GM21390 (cell line): ENCODE measurements around the gene TINCR.

Source experiments
- ATAC-seq: cut with Tn5 transposase; IDR thresholded peaks from one replicate; pipeline ENCODE4 v1.9.1; 2021; ENCODE audit not compliant: unreplicated experiment

The TINCR gene

GRCh38 chr19:5590151-5590864 is 22.6 kb upstream of the TINCR start:
- ATAC-seq = no peak

GRCh38 chr19:5588906-5589676 is 21.3 kb upstream of the TINCR start:
- ATAC-seq = no peak

GRCh38 chr19:5588441-5588840 is 20.7 kb upstream of the TINCR start:
- ATAC-seq = no peak

GRCh38 chr19:5587661-5588060 is 19.9 kb upstream of the TINCR start:
- ATAC-seq = no peak

- no peak for ATAC-seq
These were observed 19.3 kb upstream of the TINCR start for GRCh38 chr19:5587071-5587455.

GRCh38 chr19:5586300-5587070 is 18.7 kb upstream of the TINCR start:
- no peak for ATAC-seq

- no peak for ATAC-seq
These were observed 17.9 kb upstream of the TINCR start for GRCh38 chr19:5585461-5586299.

GRCh38 chr19:5580161-5580571 is 12.4 kb upstream of the TINCR start:
- no peak for ATAC-seq

GRCh38 chr19:5579697-5580096 is 11.9 kb upstream of the TINCR start:
- ATAC-seq = no peak

GRCh38 chr19:5579286-5579685 is 11.5 kb upstream of the TINCR start:
- no peak for ATAC-seq

- no peak for ATAC-seq
These were observed 10.5 kb upstream of the TINCR start for GRCh38 chr19:5578097-5578846.

- ATAC-seq = no peak
These were observed 7.8 kb upstream of the TINCR start for GRCh38 chr19:5575590-5575989.

- ATAC-seq = no peak
These were observed 5.0 kb upstream of the TINCR start for GRCh38 chr19:5572556-5573286.

GRCh38 chr19:5571777-5572176 is 4.0 kb upstream of the TINCR start:
- no peak for ATAC-seq

GRCh38 chr19:5567970-5568407 is 236 bp upstream of the TINCR start:
- ATAC-seq = no peak

GRCh38 chr19:5564930-5565329 is 2.8 kb downstream of the TINCR start:
- no peak for ATAC-seq

GRCh38 chr19:5563935-5564612 is 3.7 kb downstream of the TINCR start:
- no peak for ATAC-seq

- ATAC-seq = no peak
These were observed 4.7 kb downstream of the TINCR start for GRCh38 chr19:5563008-5563431.

GRCh38 chr19:5562280-5562679 is 5.5 kb downstream of the TINCR start:
- no peak for ATAC-seq
